GM13977 (cell line): Measurements from ENCODE around the gene SLC9A8.

Experiments
- DNase-seq: peaks from one replicate; pipeline ENCODE4 v3.0.0; 2012; ENCODE audit warnings: low spot score
- CTCF ChIP-seq: IDR thresholded peaks from 2 replicates; pipeline ENCODE4 v1.5.1; 2012; ENCODE audit warnings: mild to moderate bottlenecking, control low read depth; ENCODE audit not compliant: insufficient read depth; ENCODE audit errors: extremely low read depth, missing control alignments
- in situ Hi-C: fragments of 300-500 bp; cut with MboI; formaldehyde crosslinking; loops from one replicate; pipeline ENCODE4 v1.12.0; 2022; ENCODE audit warnings: low sequenced_read_pairs, low pct_unique_long_range_greater_than_20kb, mixed read lengths, inconsistent platforms; ENCODE audit not compliant: unreplicated experiment

Gene SLC9A8

GRCh38 chr20:49899541-49900383, 87.1 kb downstream of the SLC9A8 start:
- in situ Hi-C loops: no loop called here
- no peak for TF ChIP-seq CTCF
- DNase-seq: no peak

- TF ChIP-seq CTCF: no peak
- in situ Hi-C loops: no loop called here
- DNase-seq: no peak
Observed at GRCh38 chr20:49901588-49901987, 89.0 kb downstream of the SLC9A8 start.

- no peak for DNase-seq
- TF ChIP-seq CTCF: no peak
- in situ Hi-C loops: no loop called here
Observed at GRCh38 chr20:49904440-49905214, 92.0 kb downstream of the SLC9A8 start.

- DNase-seq: no peak
- in situ Hi-C loops: no loop called here
- TF ChIP-seq CTCF: no peak
Observed at GRCh38 chr20:49905415-49906091, 92.9 kb downstream of the SLC9A8 start.

GRCh38 chr20:49906101-49906604, 93.5 kb downstream of the SLC9A8 start:
- no peak for DNase-seq
- in situ Hi-C loops: no loop called here
- no peak for TF ChIP-seq CTCF

GRCh38 chr20:49906615-49907154, 94.1 kb downstream of the SLC9A8 start:
- in situ Hi-C loops: no loop called here
- no peak for DNase-seq
- no peak for TF ChIP-seq CTCF
